EH (cell line): ENCODE results near the gene DSC1.

ENCODE experiments used
- DNase-seq: peaks from one replicate; pipeline ENCODE4 v3.0.0-alpha.2; 2015; ENCODE audit warnings: low read depth

The DSC1 gene

GRCh38 chr18:31103423-31103822, 59.2 kb downstream of the DSC1 start:
- no peak for DNase-seq

- DNase-seq: no peak
Observed at GRCh38 chr18:31102941-31103340, 59.7 kb downstream of the DSC1 start.

GRCh38 chr18:31102025-31102684, 60.5 kb downstream of the DSC1 start, which contains the start of gene DSC2:
DSC2 (minus strand) TSS chr18:31102421; CDS start chr18:31101971, 450 bp downstream.
- no peak for DNase-seq

GRCh38 chr18:31101183-31102024, 61.3 kb downstream of the DSC1 start:
- no peak for DNase-seq

GRCh38 chr18:31100436-31101182, 62.0 kb downstream of the DSC1 start:
- DNase-seq: no peak

- no peak for DNase-seq
Observed at GRCh38 chr18:31099450-31100230, 63.0 kb downstream of the DSC1 start.

GRCh38 chr18:31098878-31099277, 63.8 kb downstream of the DSC1 start:
- DNase-seq: no peak

- no peak for DNase-seq
Observed at GRCh38 chr18:31097666-31098065, 65.0 kb downstream of the DSC1 start.

GRCh38 chr18:31093880-31094279, 68.8 kb downstream of the DSC1 start:
- no peak for DNase-seq

GRCh38 chr18:31093294-31093693, 69.4 kb downstream of the DSC1 start:
- DNase-seq: no peak

GRCh38 chr18:31091350-31091749, 71.3 kb downstream of the DSC1 start:
- no peak for DNase-seq

GRCh38 chr18:31088532-31088931, 74.1 kb downstream of the DSC1 start:
- no peak for DNase-seq

GRCh38 chr18:31079973-31080372, 82.7 kb downstream of the DSC1 start:
- DNase-seq: no peak
